Fibroblast of skin of left quadriceps (primary cell): ENCODE measurements around the gene MRPL53.

Experiments used
- DNase-seq, 2 experiments: peaks; one replicate each; pipeline ENCODE4 v3.0.0-alpha.2; 2013; ENCODE audit warnings: low read depth in 2 of 2

The MRPL53 gene

GRCh38 chr2:74472086-74472944 lies at the start of gene MRPL53:
Gene MRPL53 (minus strand): TSS chr2:74472680. CDS start chr2:74472660, 20 bp downstream.
- DNase-seq: peak; percentile 85 to 89

- DNase-seq: no peak
These were observed 44.2 kb upstream of the MRPL53 start for GRCh38 chr2:74516650-74517049.

GRCh38 chr2:74515981-74516633 lies 43.6 kb upstream of the MRPL53 start:
- peak in 1 of 2 experiments; percentile 19 for DNase-seq

- no peak for DNase-seq
These were observed 42.9 kb upstream of the MRPL53 start for GRCh38 chr2:74515271-74515980.

- DNase-seq: no peak
These were observed 42.1 kb upstream of the MRPL53 start, which contains the start of gene TLX2 for GRCh38 chr2:74514368-74515270. Gene TLX2 (plus strand): TSS chr2:74514450. CDS start chr2:74514807, 357 bp downstream.

- DNase-seq: no peak
These were observed 41.3 kb upstream of the MRPL53 start for GRCh38 chr2:74513605-74514367.

GRCh38 chr2:74512744-74513604 lies 40.5 kb upstream of the MRPL53 start:
- DNase-seq: no peak

- no peak for DNase-seq
These were observed 38.9 kb upstream of the MRPL53 start for GRCh38 chr2:74511104-74511989.

GRCh38 chr2:74510272-74510671 lies 37.8 kb upstream of the MRPL53 start:
- no peak for DNase-seq

GRCh38 chr2:74507926-74508520 lies 35.5 kb upstream of the MRPL53 start:
- DNase-seq: peak; percentile 82

- peak; percentile 96 to 97 for DNase-seq
These were observed 34.9 kb upstream of the MRPL53 start, which contains the start of gene PCGF1 for GRCh38 chr2:74507145-74507925. Gene PCGF1 (minus strand): TSS chr2:74507695. CDS start chr2:74507668, 27 bp downstream.

- no peak for DNase-seq
These were observed 33.2 kb upstream of the MRPL53 start for GRCh38 chr2:74505448-74506246.

- no peak for DNase-seq
These were observed 32.1 kb upstream of the MRPL53 start for GRCh38 chr2:74504591-74504990.

- DNase-seq: no peak
These were observed 31.3 kb upstream of the MRPL53 start for GRCh38 chr2:74503506-74504475.
